Thyroid gland (tissue), 4 donors: Measurements from ENCODE around the gene LSS. TPM values are rescaled to one million over a fixed set of nuclear protein-coding genes. Genes with fewer than 3 reads are reported as not detected.

Experiments
- DNase-seq, 2 donors: peaks; one replicate each; pipeline ENCODE4 v3.0.0-alpha.2; 2019
- H3K27ac ChIP-seq, 3 donors: fragments of 200-600 bp; sonication (generic); 1 replicate in 2 of 3; 2 replicates in 1 of 3; pipeline ENCODE4 v1.5.1; 2016 to 2019; ENCODE audit warnings: mild to moderate bottlenecking in 1 of 3, moderate library complexity in 1 of 3
- H3K27me3 ChIP-seq: fragments of 200-600 bp; sonication (generic); one replicate; pipeline ENCODE4 v1.5.1; 2019
- H3K36me3 ChIP-seq, 2 donors: fragments of 200-600 bp; sonication (generic); one replicate each; pipeline ENCODE4 v1.5.1; 2016 to 2019
- H3K4me1 ChIP-seq, 2 donors: fragments of 200-600 bp; sonication (generic); one replicate each; pipeline ENCODE4 v1.5.1; 2017 to 2019
- H3K4me3 ChIP-seq, 3 donors: fragments of 200-600 bp; sonication (generic); replicated peaks in 1 of 3; 1 replicate in 2 of 3; 2 replicates in 1 of 3; pipeline ENCODE4 v1.5.1; 2016; ENCODE audit warnings: mild to moderate bottlenecking in 1 of 3
- H3K9me3 ChIP-seq: fragments of 200-600 bp; sonication (generic); one replicate; pipeline ENCODE4 v1.5.1; 2017
- POLR2A ChIP-seq, 2 donors: fragments of 450-650 bp; IDR thresholded peaks; one replicate each; pipeline ENCODE4 v1.6.1; 2017; ENCODE audit warnings: antibody characterized with exemption in 2 of 2, mild to moderate bottlenecking in 2 of 2, moderate library complexity in 1 of 2
- WGBS, 2 donors: methylation state at CpG; one replicate each; pipeline ENCODE4 v1.1.5; 2017; 5-methylcytosine and 5-hydroxymethylcytosine counted together
- intact Hi-C: fragments of 100-400 bp; cut with DNase I; formaldehyde crosslinking; loops from one replicate; pipeline ENCODE4 v1.15.1; 2023
- total RNA-seq, 4 donors: library from RNA; depleted of rRNA; stranded (reverse); fragments of >200 nt; gene quantifications; one replicate each; pipeline ENCODE4 v1.2.3, GENCODE V29; 2016
- TF ChIP-seq, protein P1 (sequence below), 6 experiments: fragments of 200-600 bp in 3 of 6; fragments of 450-650 bp in 3 of 6; sonication (generic) in 3 of 6; IDR thresholded peaks; one replicate each; pipeline ENCODE4 v1.5.1; 2016 to 2019; ENCODE audit warnings: antibody characterized with exemption in 6 of 6, mild to moderate bottlenecking in 2 of 6, inconsistent platforms in 1 of 6, moderate library complexity in 1 of 6

LSS gene
- total RNA-seq, 4 donors from 2014 or later, result 31.4 to 57.7 (median 42.0) TPM

DNA sequence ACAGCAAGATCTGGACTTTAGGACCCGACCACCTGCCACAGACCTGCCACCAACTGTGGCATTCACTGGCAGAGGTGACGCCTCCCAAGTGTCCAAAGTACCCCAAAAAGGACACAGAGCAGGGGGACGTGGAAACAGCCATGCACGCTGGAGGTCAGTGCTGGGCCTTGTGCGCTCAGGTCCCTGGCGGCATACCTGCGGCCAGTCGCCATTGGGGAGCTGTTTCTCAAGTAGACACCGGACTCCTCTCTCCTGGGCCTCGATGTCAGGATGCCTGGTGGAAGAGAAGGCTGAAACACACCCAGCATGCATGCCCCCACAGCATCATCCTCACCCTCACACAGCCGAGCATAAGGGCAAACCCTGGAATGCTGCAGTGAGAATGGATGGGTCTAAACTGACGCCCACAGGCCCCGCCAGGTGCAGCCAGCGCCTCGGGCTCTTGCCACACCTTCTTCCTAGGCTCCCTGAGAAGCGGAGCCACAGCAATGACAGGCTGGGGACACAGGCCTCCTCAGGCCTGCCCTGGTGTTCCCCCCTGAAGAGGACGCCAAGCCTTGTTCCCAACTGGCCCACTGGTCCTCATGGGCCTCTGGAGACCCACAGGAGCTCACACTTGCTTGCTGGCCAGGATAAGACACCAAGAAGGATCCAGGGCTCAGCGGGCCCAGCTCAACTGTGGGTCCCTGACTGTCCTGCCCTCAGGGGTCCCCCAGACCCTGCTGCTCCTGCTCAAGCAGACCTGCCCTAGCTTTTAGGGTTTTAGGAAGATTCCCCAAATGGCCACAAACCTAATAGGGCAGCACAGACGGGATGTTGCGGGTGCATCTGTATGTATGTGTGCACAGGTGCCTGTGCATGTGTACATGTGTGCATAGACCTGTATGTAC, 36.6 kb downstream of the LSS start:
- H3K9me3 ChIP-seq, result no peaks in the 10 kb centered on the region
- no peak overlapping the region for H3K27ac ChIP-seq
- peaks cover 15 to 18% of the 10 kb centered on the region in 2 donors for H3K36me3 ChIP-seq
- intact Hi-C loops, result no loop called here
- H3K4me1 ChIP-seq, result peaks cover 0 to 12% of the 10 kb centered on the region in 2 donors
- H3K27me3 ChIP-seq, result no peaks in the 10 kb centered on the region
- H3K4me3 ChIP-seq, result no peak overlapping the region
- DNase-seq, result no peak
- TF ChIP-seq, protein P1, sequence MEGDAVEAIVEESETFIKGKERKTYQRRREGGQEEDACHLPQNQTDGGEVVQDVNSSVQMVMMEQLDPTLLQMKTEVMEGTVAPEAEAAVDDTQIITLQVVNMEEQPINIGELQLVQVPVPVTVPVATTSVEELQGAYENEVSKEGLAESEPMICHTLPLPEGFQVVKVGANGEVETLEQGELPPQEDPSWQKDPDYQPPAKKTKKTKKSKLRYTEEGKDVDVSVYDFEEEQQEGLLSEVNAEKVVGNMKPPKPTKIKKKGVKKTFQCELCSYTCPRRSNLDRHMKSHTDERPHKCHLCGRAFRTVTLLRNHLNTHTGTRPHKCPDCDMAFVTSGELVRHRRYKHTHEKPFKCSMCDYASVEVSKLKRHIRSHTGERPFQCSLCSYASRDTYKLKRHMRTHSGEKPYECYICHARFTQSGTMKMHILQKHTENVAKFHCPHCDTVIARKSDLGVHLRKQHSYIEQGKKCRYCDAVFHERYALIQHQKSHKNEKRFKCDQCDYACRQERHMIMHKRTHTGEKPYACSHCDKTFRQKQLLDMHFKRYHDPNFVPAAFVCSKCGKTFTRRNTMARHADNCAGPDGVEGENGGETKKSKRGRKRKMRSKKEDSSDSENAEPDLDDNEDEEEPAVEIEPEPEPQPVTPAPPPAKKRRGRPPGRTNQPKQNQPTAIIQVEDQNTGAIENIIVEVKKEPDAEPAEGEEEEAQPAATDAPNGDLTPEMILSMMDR (IDR thresholded peaks at IDR 0.05), result no peak
- TF ChIP-seq POLR2A (IDR thresholded peaks at IDR 0.05), result no peak
- WGBS, 2 donors, result 92 to 98% methylated on average over 15 to 19 of the region's 20 CpGs

DNA sequence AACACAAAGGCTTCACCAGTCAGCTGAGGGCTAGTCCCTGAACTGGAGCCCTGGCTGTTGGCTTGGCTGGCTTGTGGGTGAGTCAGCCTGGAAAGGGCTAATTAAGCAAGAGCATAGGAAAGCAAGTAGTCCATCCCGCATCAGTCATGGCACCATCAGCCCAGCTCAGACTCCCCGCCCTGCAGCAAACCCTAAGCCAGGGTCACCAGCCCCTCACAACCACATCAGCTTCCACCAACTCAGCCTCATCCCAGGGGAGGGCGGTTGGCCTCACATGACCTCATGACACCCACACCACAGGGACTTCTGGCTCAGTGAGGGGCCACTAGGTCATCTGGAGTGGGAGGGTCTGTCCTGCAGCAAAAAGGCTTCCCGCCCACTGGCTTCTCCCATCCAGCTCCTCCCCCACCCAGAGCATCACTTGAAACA, 37.3 kb downstream of the LSS start:
- no peak for DNase-seq
- H3K27me3 ChIP-seq, result no peaks in the 10 kb centered on the region
- no peak overlapping the region for H3K27ac ChIP-seq
- H3K36me3 ChIP-seq, result peaks cover 15 to 18% of the 10 kb centered on the region in 2 donors
- TF ChIP-seq, protein P1 (IDR thresholded peaks at IDR 0.05), result no peak
- TF ChIP-seq POLR2A (IDR thresholded peaks at IDR 0.05), result no peak
- H3K9me3 ChIP-seq, result no peaks in the 10 kb centered on the region
- peaks cover 0 to 12% of the 10 kb centered on the region in 2 donors for H3K4me1 ChIP-seq
- WGBS, 2 donors, result 91 to 92% methylated on average over 3 to 4 of the region's 4 CpGs
- no peak overlapping the region for H3K4me3 ChIP-seq
- intact Hi-C loops, result no loop called here

DNA sequence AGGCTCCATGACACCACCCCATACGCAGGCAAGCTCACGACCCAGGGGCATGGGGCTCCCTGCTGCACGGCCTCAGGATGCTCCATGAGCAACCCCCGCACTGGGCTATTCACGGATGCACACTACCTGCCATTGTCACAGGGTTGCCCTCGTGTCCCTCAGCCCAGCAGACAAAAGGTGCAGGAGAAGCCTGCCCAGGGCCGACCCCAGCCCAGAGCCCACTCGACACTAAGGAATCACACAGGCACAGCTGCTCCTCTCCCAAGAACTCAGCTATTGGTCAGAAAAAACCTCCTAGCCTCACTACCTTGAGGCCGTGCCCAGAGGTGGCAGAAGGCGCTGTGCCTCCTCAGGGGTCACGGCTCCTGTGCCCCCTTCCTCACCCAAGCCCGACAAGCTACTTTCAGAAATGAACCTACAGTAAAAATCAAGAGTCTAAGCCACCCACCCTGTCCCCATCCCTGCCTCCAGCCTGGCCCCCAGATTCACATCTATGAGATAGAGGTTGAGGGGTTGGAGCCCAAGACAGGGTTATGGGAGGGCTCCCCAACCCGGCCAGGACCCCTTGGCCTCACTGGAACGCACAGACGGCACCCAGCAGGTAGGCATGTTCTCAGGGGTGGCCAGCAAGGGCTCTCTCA, 38.0 kb downstream of the LSS start:
- 92 to 94% methylated on average over 11 to 12 of the region's 15 CpGs for WGBS, 2 donors
- DNase-seq, result no peak
- Histone ChIP-seq H3K4me1 (peaks cover 0 to 12% of the 10 kb centered on the region in 2 donors), H3K27ac (no peak overlapping the region), H3K27me3 (no peaks in the 10 kb centered on the region), H3K4me3 (no peak overlapping the region), H3K36me3 (peaks cover 10 to 16% of the 10 kb centered on the region in 2 donors), H3K9me3 (no peaks in the 10 kb centered on the region)
- TF ChIP-seq POLR2A (IDR thresholded peaks at IDR 0.05), result no peak
- TF ChIP-seq, protein P1 (IDR thresholded peaks at IDR 0.05), result no peak
- intact Hi-C loops, result no loop called here

DNA sequence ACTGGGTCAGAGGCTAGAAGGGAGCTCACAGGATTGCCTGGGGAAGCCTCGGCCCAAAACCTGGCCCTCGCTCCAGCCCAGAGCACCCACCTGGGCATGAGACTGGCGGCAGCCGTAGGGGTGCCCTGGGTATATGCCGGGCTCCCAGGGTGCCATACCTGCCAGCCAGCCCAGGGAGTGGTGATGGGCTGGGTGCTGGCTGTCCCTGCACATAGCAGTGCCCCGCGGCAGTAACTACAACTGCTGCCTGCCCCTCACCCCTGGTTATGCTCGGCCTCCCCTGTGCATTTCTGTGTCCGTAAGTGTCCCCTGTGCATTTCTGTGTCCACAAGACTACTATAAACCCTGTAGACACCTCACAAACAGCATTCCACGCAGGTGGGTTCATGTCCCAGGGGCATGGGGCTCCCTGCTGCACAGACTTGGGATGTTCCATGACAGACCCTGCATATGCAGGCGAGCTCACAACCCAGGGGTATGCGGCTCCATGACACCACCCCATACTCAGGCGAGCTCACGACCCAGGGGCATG, 38.5 kb downstream of the LSS start:
- no peaks in the 10 kb centered on the region for H3K9me3 ChIP-seq
- DNase-seq, result no peak
- 95 to 99% methylated on average over 6 to 8 of the region's 14 CpGs for WGBS, 2 donors
- TF ChIP-seq, protein P1 (IDR thresholded peaks at IDR 0.05), result no peak
- no peak for TF ChIP-seq POLR2A (IDR thresholded peaks at IDR 0.05)
- H3K4me3 ChIP-seq, result no peak overlapping the region
- intact Hi-C loops, result loop anchor here (10.0 kb wide), 1 partner anchor 205 kb away; the partner anchor contains the start of gene COL6A1
- H3K27me3 ChIP-seq, result no peaks in the 10 kb centered on the region
- H3K4me1 ChIP-seq, result peaks cover 0 to 12% of the 10 kb centered on the region in 2 donors
- peaks cover 5 to 13% of the 10 kb centered on the region in 2 donors for H3K36me3 ChIP-seq
- peak overlapping the region in 1 of 3 donors; percentile 70 for H3K27ac ChIP-seq
